ENCODE data around the gene SH2B3.

- TF ChIP-seq EZH2 (IDR thresholded peaks at IDR 0.05; ENCODE audit: borderline replicate concordance, insufficient read depth, low read depth, low read length, poor library complexity, severe bottlenecking) (no peak), CTCF (IDR thresholded peaks at IDR 0.05) (no peak)
These were observed 25.7 kb upstream of the SH2B3 start for GRCh38 chr12:111379942-111380554.
